Panc1 (cell line): Measurements from ENCODE around the gene CATSPER3. TPM values are rescaled to one million over a fixed set of nuclear protein-coding genes. Genes with fewer than 3 reads are reported as not detected.

Experiments
- ATAC-seq: fragments of 200-7000 bp; cut with Tn5 transposase; 2 replicates; pipeline ENCODE4 v1.9.1; 2020; ENCODE audit warnings: mild to moderate bottlenecking, moderate library complexity
- BruUV-seq: library from RNA; stranded (reverse); fragments of 400-500 nt; replicated peaks from 2 replicates; lab custom pipeline; 2021; lab: Mats Ljungman, UMichigan
- CTCF ChIA-PET: fragments of 300-600 bp; sonication (Branson Sonifier 250); formaldehyde crosslinking; loops from one replicate; lab custom pipeline; 2022; ENCODE audit warnings: antibody characterized with exemption; lab: Charles Lee
- POLR2A ChIA-PET: fragments of 300-600 bp; sonication (Branson Sonifier 250); formaldehyde crosslinking; loops from one replicate; lab custom pipeline; 2022; ENCODE audit warnings: antibody characterized with exemption; lab: Charles Lee
- DNase-seq: peaks from one replicate; pipeline ENCODE4 v3.0.0-alpha.2; 2010; ENCODE audit warnings: low read depth, low spot score
- H3K27ac ChIP-seq: 2 replicates; pipeline ENCODE4 v1.5.1; 2011; ENCODE audit warnings: mild to moderate bottlenecking, low read length, inconsistent platforms
- H3K27me3 ChIP-seq: fragments of 200-500 bp; sonication (Bioruptor generic); 2 replicates; pipeline ENCODE4 v1.6.0; 2014; ENCODE audit warnings: low read length, inconsistent platforms; ENCODE audit not compliant: control insufficient read depth, insufficient read depth
- H3K36me3 ChIP-seq: fragments of 200-500 bp; sonication (Bioruptor generic); 2 replicates; pipeline ENCODE4 v1.5.1; 2014; ENCODE audit warnings: inconsistent platforms, mild to moderate bottlenecking, low read length, moderate library complexity; ENCODE audit not compliant: control insufficient read depth, insufficient read depth
- H3K4me1 ChIP-seq: 2 replicates; pipeline ENCODE4 v1.5.1; 2011; ENCODE audit warnings: inconsistent platforms, mild to moderate bottlenecking, low read length, moderate library complexity; ENCODE audit not compliant: control insufficient read depth, insufficient read depth
- H3K4me3 ChIP-seq, 2 experiments: 2 replicates each; pipeline ENCODE4 v1.5.1; 2011 to 2012; ENCODE audit warnings: low read depth in 2 of 2, low read length in 2 of 2, mild to moderate bottlenecking in 2 of 2, inconsistent platforms in 1 of 2, moderate library complexity in 1 of 2
- H3K9me3 ChIP-seq: fragments of 200-500 bp; sonication (Bioruptor generic); 2 replicates; pipeline ENCODE4 v1.5.1; 2014; ENCODE audit warnings: low read depth, mild to moderate bottlenecking, inconsistent platforms, low read length, moderate library complexity; ENCODE audit not compliant: control insufficient read depth, insufficient read depth
- POLR2AphosphoS5 ChIP-seq: IDR thresholded peaks from 2 replicates; pipeline ENCODE4 v1.6.1; 2012; ENCODE audit warnings: mild to moderate bottlenecking, low read depth, low read length, moderate library complexity
- SIN3A ChIP-seq: IDR thresholded peaks from 2 replicates; pipeline ENCODE4 v1.6.1; 2012; ENCODE audit warnings: low read depth, mild to moderate bottlenecking, low read length, moderate library complexity, borderline replicate concordance; ENCODE audit not compliant: insufficient read depth
- TCF7L2 ChIP-seq: IDR thresholded peaks from 2 replicates; pipeline ENCODE4 v1.6.1; 2011; ENCODE audit warnings: mild to moderate bottlenecking, low read depth, low read length, inconsistent platforms
- in situ Hi-C: cut with HindIII; loops from 2 replicates; pipeline ENCODE4 v1.10.0; 2016; ENCODE audit warnings: low sequenced_read_pairs, low pct_unique_long_range_greater_than_20kb
- intact Hi-C: fragments of 100-400 bp; cut with micrococcal nuclease; formaldehyde crosslinking; loops from one replicate; pipeline ENCODE4 v1.10.0; 2022; ENCODE audit not compliant: unreplicated experiment
- total RNA-seq: library from RNA; stranded (reverse); gene quantifications from one replicate; pipeline ENCODE4 v1.2.1, GENCODE V29; 2021; ENCODE audit not compliant: unreplicated experiment
- TF ChIP-seq, protein P1 (sequence below), 2 experiments: IDR thresholded peaks; 2 replicates each; pipeline ENCODE4 v1.6.1; 2011 to 2012; ENCODE audit warnings: low read depth in 2 of 2, control low read depth in 1 of 2, low read length in 1 of 2, mild to moderate bottlenecking in 1 of 2, moderate library complexity in 1 of 2; ENCODE audit not compliant: insufficient read depth in 1 of 2
- TF ChIP-seq, protein P2 (sequence below): fragments of 450-650 bp; IDR thresholded peaks from 2 replicates; pipeline ENCODE4 v1.5.1; 2017; ENCODE audit warnings: mild to moderate bottlenecking

The CATSPER3 gene
- total RNA-seq, 1 experiment from 2014 or later = 0.69 TPM

DNA sequence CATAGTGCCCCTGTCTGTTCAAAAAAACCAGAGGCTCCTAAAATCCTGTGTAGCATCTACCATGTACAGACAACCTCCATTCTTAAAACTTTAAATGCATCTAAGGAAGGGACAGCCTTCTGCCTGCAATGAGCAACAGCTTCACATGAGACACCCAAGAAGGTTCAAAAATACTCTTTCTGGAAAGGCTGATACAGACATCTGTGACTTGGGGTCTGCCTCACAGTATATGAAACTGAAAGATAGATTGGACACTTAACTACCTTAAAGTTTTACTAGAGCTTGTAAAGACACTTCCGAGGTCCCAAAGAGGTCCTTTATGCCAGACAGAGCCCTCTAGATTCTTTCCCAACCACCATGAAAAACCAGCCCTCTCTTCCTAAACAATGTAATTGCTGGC is 28.2 kb upstream of the CATSPER3 start:
- H3K9me3 ChIP-seq = no peaks in the 10 kb centered on the region

DNA sequence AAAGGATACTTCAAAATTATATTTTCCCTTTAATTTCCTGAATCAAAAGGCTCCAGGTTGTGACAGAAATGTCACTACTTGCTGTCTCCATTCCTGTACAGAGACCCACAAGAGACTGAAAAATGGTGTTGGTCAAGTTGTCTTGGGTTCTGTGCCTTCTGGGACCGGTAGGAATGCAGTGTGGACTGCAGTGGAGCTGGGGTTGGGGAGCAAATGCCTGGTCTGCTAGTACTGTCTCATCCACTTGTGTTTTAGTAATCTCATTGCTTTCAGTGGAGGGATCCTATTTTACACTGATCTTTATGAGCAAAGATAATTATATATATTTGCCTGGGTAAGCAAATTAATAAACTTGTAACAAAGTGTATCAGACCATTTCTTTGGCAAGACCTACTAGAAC is 24.2 kb upstream of the CATSPER3 start:
- ATAC-seq (no peak), DNase-seq (no peak)
- Histone ChIP-seq H3K36me3 (peaks cover 3% of the 10 kb centered on the region; the same call in 1 of the 2 replicates), H3K4me3 (no peak overlapping the region), H3K27ac (no peak overlapping the region), H3K27me3 (no peaks in the 10 kb centered on the region), H3K9me3 (no peaks in the 10 kb centered on the region), H3K4me1 (no peaks in the 10 kb centered on the region)
- CTCF ChIA-PET = no interaction called here
- no TSS peak for BruUV-seq
- POLR2A ChIA-PET = no interaction called here
- in situ Hi-C loops (no loop called here), intact Hi-C loops (no loop called here)
- TF ChIP-seq TCF7L2 (no peak), POLR2AphosphoS5 (no peak), SIN3A (no peak)
- TF ChIP-seq, protein P1, sequence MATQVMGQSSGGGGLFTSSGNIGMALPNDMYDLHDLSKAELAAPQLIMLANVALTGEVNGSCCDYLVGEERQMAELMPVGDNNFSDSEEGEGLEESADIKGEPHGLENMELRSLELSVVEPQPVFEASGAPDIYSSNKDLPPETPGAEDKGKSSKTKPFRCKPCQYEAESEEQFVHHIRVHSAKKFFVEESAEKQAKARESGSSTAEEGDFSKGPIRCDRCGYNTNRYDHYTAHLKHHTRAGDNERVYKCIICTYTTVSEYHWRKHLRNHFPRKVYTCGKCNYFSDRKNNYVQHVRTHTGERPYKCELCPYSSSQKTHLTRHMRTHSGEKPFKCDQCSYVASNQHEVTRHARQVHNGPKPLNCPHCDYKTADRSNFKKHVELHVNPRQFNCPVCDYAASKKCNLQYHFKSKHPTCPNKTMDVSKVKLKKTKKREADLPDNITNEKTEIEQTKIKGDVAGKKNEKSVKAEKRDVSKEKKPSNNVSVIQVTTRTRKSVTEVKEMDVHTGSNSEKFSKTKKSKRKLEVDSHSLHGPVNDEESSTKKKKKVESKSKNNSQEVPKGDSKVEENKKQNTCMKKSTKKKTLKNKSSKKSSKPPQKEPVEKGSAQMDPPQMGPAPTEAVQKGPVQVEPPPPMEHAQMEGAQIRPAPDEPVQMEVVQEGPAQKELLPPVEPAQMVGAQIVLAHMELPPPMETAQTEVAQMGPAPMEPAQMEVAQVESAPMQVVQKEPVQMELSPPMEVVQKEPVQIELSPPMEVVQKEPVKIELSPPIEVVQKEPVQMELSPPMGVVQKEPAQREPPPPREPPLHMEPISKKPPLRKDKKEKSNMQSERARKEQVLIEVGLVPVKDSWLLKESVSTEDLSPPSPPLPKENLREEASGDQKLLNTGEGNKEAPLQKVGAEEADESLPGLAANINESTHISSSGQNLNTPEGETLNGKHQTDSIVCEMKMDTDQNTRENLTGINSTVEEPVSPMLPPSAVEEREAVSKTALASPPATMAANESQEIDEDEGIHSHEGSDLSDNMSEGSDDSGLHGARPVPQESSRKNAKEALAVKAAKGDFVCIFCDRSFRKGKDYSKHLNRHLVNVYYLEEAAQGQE (IDR thresholded peaks at IDR 0.05; ENCODE audit: insufficient read depth in 1 of 2, low read depth in 2 of 2, low read length in 1 of 2) = no peak
- TF ChIP-seq, protein P2, sequence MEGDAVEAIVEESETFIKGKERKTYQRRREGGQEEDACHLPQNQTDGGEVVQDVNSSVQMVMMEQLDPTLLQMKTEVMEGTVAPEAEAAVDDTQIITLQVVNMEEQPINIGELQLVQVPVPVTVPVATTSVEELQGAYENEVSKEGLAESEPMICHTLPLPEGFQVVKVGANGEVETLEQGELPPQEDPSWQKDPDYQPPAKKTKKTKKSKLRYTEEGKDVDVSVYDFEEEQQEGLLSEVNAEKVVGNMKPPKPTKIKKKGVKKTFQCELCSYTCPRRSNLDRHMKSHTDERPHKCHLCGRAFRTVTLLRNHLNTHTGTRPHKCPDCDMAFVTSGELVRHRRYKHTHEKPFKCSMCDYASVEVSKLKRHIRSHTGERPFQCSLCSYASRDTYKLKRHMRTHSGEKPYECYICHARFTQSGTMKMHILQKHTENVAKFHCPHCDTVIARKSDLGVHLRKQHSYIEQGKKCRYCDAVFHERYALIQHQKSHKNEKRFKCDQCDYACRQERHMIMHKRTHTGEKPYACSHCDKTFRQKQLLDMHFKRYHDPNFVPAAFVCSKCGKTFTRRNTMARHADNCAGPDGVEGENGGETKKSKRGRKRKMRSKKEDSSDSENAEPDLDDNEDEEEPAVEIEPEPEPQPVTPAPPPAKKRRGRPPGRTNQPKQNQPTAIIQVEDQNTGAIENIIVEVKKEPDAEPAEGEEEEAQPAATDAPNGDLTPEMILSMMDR = no peak

More for the DNA sequence above, 28.2 kb upstream of the CATSPER3 start:
- ChIA-PET CTCF (no interaction called here), POLR2A (no interaction called here)
- H3K36me3 ChIP-seq = peaks cover 15% of the 10 kb centered on the region
- no peak overlapping the region for H3K27ac ChIP-seq
- in situ Hi-C loops = no loop called here
- DNase-seq = no peak
- TF ChIP-seq, protein P2 = no peak
- no peak for TF ChIP-seq SIN3A
- TF ChIP-seq, protein P1 (IDR thresholded peaks at IDR 0.05; ENCODE audit: insufficient read depth in 1 of 2, low read depth in 2 of 2, low read length in 1 of 2) = no peak
- TF ChIP-seq POLR2AphosphoS5 = no peak
- TF ChIP-seq TCF7L2 = no peak
- H3K27me3 ChIP-seq = no peaks in the 10 kb centered on the region
- no TSS peak for BruUV-seq
- no peaks in the 10 kb centered on the region for H3K4me1 ChIP-seq
- H3K4me3 ChIP-seq = no peak overlapping the region
- ATAC-seq = no peak
- intact Hi-C loops = no loop called here
